HG03064 (cell line): ENCODE data around the gene FZD10.

ENCODE experiments used
- ATAC-seq: cut with Tn5 transposase; IDR thresholded peaks from one replicate; pipeline ENCODE4 v1.9.1; 2021; ENCODE audit warnings: low read depth; ENCODE audit not compliant: unreplicated experiment

The FZD10 gene

DNA sequence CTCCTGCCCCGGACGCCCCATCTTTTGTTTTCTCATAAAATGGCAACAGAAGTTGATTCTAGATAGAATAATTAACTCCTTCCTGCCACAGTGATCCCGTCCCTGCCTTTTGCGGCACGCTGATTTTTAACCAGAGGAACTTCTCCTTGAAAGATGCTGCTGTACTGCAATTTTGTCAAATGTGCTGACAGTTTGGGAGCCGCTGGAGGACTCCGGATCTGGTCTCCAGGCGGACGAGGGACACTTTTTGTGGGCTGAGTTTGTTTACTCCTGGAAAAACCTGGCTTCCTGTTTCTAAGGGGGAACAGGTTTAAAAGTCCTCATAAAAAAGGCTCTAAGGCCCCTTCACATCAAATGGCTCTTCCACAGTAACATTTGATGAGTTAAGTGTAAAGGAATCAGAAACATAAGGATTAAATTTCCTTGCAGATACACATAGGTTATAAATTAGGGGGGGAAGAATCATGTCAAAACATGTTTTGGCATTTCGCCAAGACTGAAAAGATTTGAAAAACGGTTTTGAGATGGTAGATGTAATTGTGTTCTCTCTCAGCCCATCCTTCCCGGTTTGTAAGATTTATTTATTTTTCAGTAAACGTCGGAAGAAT lies 15.5 kb downstream of the FZD10 start:
- ATAC-seq, result no peak

DNA sequence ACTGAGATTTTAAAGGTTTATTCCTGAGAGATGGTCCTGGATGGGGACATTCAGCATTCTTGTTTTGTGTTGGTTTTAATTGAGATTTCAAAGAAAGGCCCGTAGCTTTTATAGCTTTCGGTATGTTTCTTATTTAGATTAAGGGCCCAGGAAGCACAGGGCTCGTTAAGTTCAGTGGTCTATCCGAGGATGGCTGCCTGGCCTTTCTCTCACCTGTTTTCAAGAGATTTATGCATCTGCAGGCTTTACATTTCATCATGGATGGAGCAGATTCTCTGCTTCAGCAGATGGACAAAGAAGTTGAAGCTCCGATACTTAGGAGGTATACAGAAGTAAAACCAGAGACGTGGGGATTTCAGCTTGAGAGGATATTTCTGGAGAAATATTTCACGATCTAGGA lies 16.0 kb downstream of the FZD10 start:
- ATAC-seq, result no peak

DNA sequence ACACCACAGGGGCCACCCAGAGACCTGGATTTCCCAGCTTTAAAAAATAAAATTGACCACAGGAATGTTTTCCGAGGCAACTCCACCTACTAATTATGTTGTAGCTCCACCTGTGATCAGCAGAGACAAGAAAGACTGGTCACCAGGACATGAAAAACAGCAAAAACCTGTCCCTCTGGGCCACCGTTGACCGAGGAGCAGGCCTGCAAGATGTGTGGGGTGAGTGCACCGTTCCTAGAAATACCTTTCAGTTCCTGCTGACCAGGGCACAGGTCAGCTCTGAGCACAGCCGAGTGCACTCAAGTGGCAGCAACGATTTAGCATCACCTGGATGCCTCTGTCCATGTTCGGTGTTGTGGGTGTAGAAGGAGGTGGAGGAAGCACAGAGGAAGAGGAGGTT lies 16.9 kb downstream of the FZD10 start:
- no peak for ATAC-seq

DNA sequence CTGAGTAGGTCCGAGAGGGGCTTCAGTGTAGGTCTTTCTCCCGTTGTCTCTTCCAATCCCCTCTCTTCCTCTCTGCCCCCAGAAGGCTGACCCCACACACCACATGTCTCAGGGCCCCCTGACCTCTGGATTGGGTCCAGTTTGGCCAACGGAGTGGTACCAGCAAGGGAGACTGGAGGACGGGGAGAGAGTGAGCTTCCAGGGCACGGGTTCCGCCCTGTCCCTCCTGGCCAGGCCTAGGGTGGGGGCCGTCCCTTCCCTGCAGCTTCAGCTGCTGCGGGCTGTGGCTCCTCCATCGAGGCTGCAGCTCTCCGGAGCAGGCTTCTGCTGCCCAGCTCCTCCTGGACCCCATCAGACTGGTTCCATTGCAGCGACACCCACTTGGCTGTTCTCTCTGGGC lies 17.4 kb downstream of the FZD10 start:
- no peak for ATAC-seq

DNA sequence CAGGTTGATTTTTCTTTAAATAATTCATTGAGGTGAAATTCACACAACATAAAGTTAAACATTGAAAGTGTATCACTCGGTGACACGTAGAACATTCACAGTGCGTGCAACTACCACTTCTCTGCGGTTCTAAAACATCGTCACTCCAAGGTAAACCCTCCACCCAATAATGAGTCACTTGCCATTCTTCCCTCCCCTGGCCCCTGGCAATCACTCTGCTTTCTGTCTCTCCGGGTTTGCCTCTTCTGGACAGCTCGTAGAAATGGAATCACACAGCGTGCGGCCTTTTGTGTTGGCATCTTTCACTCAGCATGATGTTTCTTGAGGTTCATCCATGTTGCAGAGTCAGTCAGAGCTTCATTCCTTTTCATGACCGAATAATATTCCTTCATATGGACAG lies 18.9 kb downstream of the FZD10 start:
- ATAC-seq, result no peak

DNA sequence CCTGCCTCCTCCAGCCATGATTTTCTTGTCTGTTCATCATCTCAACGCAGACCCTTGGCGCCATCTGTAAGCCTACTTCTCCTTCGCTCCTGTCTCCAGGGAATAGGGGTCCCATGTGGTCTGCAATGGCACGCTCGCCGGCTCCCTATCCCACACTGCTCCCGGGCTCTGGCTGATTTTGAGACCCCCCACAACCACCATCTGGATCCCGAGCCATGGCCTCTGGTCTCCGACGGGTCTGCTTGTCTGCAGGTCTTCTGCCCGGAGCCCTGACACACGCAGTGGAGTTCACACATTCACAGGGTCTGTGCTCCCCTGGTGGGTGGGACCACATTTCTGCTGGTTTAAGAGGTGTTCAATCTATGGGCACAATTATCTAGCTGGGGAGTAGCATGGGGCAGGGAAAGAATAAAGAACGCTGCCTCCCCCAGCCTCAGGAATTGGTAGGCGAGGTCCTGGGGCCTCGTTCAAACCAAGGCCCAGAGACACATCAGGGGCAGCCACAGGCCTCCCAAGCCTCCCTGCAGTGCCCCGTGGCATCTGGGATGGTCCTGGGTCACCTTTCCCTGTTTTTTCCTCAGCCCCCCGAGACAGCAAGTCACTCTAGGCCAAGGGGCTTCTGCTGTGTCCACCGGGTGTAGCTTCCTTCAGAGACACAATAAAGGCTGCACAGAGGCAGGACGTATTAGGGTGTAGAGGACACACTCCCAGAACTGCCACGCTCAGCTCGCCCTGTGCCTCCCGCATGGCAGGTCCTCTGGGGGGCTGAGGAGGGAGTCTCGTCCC lies 21.5 kb downstream of the FZD10 start:
- ATAC-seq, result no peak

DNA sequence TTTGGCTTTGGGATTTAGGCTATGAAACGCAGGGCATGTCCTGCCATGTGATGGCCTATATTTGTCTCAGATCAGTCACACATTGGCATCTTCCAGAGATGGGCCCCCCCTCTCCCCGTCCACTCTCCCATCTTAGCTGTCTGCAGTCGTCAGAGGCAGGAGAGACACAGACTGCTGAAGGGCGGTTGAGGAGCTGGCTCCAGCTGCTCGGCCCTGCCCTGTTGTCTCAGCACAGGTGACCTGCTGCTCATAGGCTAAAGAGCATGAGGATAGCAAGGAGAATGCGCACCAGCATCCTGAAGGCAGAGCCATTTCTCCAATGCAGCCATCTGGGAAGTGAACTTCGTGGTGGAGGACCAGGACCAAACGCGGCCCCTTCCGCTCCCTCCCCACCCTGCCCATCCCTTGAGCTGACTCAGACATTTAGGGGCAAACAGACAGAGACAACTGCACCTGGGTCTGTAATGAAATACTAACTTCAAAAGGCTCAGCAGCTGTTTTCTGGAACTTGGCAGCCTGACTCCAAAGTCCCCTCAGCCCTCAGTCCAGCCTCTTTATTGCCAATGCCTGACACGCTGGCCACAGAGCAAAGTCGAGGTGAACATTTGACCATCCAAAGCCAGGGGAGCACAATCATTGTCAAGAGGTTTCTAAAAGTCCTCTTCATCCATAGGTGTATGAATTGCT lies 22.3 kb downstream of the FZD10 start:
- no peak for ATAC-seq

DNA sequence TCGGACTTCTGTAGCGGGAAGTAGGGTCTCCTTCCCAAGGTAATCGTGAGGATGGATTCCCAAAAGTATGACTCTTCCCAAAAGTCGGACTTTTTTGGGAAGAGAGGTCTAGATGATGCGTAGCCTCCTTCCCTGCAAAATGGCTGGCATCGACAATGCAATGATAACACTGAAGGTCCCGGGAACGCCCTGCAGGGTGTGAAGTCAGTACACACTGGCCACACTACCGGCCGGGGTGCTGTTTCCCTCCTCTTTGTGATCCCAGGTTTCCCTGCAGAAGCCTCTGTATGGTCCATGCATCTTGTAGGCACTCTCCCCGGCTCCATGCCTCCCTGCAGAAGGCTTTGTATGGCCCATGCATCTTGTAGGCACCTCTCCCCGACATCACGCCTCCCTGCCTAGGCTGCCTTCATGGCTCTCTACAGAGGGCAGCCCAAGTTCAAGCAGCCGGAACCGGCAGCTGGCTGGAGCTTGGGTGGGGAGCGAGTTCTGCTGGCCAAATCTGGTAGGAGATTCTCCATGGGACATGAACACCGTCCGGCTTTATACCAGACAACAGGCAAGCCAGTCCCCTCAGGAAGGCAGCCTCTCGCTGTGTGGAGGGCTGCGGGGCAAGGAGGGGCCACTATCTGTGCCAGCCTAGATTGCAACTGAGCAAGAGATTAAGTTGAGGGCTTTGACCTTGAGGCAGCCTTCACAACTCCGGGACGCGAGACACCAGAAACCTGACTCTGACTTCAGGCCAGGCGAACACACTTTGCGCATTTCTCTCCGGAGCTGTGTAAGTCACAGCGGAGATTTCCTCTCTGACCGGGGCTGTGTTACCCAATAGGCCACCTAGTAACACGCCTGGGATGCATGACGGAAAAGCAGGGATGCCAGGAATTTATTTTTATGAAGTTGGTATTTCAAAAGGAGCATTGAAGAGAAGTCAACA lies 23.5 kb downstream of the FZD10 start:
- no peak for ATAC-seq

DNA sequence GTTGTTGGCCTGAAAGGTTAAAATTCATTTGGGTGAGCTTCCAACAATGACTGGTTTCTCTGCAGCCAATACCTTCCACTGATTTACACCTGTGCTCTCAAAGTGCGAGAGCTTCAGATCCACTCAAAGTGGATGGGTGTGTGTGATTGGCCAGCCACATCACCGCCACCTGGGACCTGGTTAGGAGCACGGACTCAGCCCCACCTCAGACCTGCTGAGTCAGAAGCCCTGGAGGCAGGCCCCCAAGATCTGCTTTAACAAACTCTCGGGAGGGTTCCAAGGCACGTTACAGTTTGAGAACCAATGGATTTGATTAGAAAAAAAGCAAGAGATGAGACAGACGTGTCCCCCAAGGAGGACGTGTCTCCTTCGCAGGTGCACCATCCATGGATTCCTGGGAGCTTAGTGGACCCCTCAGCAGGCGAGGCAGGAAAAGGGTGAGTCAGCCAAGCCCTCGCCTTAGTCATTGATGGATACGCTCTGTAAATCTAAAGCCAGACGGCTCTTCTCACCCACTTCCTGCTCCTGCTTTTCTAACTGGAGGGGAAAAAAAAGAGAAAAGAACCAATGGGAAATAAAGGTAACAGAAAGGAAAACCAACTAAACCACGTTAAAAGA lies 24.5 kb downstream of the FZD10 start:
- no peak for ATAC-seq

DNA sequence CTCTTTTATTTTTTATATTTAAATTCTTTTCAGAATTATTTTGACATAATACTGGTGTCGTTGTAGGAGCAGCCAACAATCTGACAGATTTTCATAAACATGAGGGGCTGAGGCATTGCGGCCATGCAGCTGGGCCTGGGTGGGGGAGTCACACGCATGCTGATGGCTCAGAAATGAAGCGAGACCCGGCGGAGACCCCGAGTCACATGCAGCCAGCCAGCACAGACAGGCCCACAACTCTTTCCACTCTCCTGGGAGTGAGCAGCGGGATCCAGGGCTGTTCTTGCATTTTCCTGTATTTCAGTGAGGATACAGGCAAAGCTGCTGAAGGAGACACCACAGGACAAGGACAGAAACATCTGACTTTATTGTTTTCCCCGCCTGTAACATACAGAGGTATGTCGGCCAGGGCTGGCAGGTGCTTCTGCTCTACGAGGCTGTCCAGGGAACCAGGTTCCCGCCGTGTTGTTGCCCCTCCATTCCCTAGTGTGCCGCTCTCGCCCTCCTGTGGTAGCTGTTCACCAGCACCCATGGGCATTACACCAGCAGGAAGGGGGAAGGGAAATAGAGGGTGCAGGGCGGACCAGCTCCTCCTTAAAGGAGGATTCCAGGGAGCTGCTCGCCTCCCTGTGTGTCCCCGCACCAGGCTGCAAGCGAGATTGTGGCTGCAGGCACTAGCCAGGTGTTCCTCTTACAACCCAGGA lies 30.5 kb downstream of the FZD10 start:
- no peak for ATAC-seq

DNA sequence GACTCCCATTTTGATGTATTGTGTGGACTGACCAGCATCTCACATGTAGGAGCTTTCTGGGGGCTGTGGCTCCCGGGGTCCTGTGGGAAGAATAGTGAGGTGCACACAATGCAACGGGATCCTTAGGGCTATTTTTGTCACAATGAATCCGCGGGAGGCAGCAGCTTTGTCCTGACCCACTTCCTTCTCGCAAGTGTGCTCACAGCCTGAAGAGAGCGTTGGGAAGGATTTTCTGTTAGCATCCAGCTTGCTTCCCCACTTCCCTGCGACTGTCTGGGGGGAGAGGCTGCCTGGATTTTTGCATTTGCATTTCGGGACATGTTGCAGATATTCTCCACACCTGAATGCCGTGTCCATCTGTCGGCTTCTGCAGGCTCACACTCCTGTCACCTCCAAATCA lies 31.9 kb downstream of the FZD10 start:
- ATAC-seq, result no peak

DNA sequence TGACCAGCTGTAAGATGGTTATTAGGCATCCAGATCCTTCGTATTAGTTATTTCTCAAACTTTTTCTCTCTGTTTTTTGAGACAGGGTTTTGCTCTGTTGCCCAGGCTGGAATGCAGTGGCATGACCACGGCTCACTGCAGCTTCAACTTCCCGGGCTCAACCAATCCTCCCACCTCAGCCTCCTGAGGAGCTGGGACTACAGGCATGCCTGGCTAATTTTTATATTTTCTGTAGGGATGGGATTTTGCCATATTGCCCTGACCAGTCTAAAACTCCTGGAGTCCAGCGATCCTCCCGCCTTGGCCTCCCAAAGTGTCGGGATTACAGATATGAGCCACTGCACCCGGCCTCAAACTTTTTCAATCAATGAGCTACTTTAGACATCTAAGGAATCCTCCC lies 33.1 kb downstream of the FZD10 start:
- ATAC-seq, result no peak

DNA sequence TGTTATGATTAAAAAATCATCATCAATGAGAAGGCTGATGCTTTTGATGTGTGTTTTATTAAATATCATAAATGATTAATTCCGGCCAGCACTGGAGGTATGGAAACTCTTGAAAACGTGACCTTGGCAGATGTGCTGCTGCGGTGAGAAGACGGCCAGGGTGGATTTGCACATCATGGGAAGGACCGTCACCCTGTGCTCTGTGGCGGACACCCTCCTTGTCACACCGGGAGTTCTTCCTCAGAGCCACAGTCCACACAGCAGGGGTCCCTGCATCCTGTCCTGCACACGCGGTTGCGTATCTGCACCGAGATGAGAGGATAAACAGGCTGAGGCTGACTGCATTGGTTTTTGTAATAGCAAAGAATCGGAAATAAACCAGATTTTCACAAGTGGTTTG lies 33.5 kb downstream of the FZD10 start:
- no peak for ATAC-seq

DNA sequence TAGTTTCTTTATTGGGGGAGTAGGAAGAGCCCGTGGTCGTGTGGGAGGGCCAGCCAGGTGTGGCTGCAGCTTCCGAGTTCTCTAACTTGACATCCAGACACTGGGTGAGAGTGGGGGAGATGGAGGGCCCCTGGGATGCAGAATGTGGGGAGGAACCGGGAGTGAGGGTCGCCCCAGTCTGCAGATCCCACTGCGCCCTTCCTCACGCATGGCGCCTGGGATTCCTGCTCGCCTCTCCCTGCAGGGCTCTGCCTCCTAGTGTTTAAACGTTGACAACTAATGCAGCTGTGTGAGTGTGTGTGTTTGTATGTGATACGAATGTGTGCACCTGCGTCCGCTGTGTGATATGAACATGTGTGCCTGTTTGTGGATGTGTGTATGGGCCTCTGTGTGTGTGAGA lies 34.6 kb downstream of the FZD10 start:
- no peak for ATAC-seq

DNA sequence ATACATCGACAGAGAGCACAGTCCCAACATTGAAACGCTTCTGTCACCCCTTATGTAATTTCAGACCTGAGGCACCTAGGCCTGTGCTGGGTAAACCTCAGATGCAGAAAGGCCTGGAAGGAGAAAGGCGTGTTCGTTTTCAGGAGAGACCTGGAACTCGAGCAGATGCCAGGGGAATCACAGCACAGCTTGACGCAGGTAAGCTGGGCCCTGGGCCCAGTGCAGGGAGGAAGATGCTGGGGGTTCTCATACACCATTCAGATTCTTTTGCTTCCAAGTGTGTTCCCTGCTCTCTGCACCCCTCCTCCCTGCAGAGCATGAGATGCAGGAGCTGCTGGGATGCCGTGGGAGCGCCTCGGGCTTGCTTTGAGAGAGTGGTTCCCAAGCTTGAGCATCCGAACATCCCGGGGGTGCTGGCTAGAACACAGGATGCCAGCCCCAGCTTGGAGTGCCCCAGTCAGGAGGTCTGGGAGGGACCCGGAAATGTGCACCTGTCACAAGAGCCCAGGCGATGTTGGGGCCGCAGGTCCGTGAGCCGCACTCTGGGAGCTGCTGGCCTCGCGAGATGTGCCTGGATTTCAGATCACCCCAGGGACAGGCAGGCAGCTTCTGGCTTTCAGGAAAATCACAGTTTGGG lies 35.9 kb downstream of the FZD10 start:
- ATAC-seq, result no peak

DNA sequence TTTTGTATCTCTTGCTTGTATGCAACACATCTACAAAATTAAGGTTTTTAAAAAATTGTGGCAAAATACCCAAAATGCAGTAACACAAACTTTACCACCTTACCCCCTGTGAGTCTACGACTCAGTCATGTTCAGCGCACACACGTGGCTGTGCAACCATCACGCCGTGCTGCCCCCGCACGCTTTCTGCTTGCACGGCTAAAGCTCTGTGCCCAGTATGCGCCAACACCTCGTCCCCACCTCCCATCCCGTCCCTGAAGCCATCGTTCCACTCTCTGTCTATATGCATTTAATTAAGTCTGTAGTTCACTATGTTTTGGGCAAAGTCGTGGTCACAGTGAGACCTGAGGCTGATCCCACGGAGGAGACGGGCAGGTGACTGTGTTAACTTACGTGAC lies 36.4 kb downstream of the FZD10 start:
- ATAC-seq, result no peak

DNA sequence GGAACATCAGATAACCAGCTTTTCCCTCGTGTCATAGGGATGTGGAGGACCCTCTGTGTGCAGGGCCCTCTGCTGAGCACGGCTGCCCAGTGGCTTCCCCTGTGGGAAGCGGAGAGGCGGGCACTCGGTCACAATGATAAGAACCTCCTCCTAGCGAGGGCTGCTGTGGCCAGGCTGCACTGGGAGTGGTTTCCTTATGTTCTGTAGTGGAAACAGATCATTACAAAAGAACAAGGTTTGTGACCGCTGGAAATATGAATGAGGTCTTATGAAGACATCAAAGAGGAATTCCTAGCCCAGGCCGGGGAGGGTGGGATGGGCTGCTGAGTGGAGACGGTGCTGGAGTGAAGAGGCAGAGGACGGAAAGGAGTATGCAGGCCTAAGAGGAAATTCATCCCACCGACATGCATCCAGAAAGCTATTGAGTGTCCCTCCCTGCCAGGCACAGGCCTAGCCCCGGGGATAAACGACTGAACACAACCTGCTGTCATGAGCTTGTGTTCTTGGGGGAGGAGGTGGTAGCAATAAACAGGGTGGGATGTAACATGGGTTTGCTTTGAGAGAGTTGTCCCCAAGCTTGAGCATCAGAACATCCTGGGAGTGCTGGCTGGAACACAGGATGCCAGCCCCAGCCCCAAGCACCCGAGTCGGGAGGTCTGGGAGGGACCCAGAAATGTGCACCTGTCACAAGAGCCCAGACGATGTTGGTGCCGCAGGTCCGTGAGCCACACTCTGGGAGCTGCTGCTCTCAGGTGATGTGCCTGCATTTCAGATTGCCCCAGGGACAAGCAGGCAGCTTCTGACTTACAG lies 37.5 kb downstream of the FZD10 start:
- ATAC-seq, result no peak

DNA sequence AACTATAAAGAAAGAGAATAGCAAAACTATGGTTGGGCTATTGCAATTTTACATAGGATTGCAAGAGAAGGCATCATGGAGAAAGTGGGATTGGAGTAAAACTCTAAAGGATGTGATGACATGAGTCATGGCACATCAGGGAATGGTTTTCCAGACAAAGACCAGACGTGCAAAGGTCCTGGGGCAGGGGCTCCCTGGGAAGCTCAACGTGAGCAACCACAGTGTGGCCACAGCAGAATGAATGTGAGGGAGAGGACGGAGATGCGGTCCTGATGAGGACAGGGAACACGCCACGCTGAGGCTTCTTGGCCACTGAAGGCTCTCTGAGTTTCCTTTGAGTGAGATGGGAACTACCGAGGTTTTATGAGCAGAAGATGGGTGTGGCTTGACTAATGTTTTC lies 38.2 kb downstream of the FZD10 start:
- ATAC-seq, result no peak

DNA sequence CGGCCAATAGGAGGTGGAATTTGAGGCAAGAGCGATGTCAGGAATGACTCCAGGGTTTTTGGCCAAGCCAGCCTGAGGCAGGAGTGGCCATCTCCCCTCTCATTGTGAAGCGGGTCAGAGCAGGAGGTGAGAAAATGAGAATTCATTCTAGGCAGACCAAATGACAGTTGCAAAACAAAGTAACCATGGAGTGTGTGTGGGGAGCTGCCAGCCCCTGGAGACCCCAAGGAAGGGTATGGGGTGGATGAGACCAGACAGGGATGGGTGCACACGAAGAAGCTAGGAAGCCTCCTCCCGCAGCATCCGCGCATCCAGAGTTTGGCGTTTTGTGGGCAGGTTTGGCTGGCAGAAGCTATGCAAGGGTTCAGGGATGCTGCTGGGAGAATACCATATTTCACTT lies 38.8 kb downstream of the FZD10 start:
- ATAC-seq, result no peak
